Heart left ventricle (tissue), 16 donors: ENCODE measurements around the gene SLC2A10. TPM values are rescaled to one million over a fixed set of nuclear protein-coding genes. Genes with fewer than 3 reads are reported as not detected.

ENCODE experiments used
- ATAC-seq, 4 donors: fragments of 200-7000 bp; cut with Tn5 transposase; one replicate each; pipeline ENCODE4 v1.9.1; 2020 to 2022; ENCODE audit warnings: moderate library complexity in 4 of 4, mild to moderate bottlenecking in 3 of 4, moderate number of reproducible peaks in 1 of 4
- DNase-seq, 5 donors: peaks; one replicate each; pipeline ENCODE4 v3.0.0-alpha.2; 2020
- H3K27ac ChIP-seq, 12 donors: fragments of 200-600 bp; sonication (generic) in 4 of 12; one replicate each; pipeline versions ENCODE4 v1.5.0 to v1.8.0; 2016 to 2022; ENCODE audit warnings: mild to moderate bottlenecking in 2 of 12
- H3K27me3 ChIP-seq, 9 donors: fragments of 200-600 bp; sonication (generic) in 2 of 9; one replicate each; pipeline versions ENCODE4 v1.5.1 to v1.8.0; 2016 to 2022; ENCODE audit warnings: mild to moderate bottlenecking in 3 of 9
- H3K36me3 ChIP-seq, 9 donors: fragments of 200-600 bp; sonication (generic) in 2 of 9; one replicate each; pipeline versions ENCODE4 v1.5.0 to v1.8.0; 2018 to 2022; ENCODE audit warnings: mild to moderate bottlenecking in 2 of 9
- H3K4me1 ChIP-seq, 12 donors: fragments of 200-600 bp; sonication (generic) in 4 of 12; one replicate each; pipeline versions ENCODE4 v1.5.0 to v1.8.0; 2016 to 2022; ENCODE audit warnings: mild to moderate bottlenecking in 3 of 12
- H3K4me3 ChIP-seq, 12 donors: fragments of 200-600 bp; sonication (generic) in 4 of 12; one replicate each; pipeline versions ENCODE4 v1.5.0 to v1.8.0; 2017 to 2022; ENCODE audit warnings: mild to moderate bottlenecking in 9 of 12, moderate library complexity in 4 of 12
- H3K9me3 ChIP-seq, 12 donors: fragments of 200-600 bp; sonication (generic) in 4 of 12; one replicate each; pipeline versions ENCODE4 v1.5.0 to v1.8.0; 2016 to 2022; ENCODE audit warnings: mild to moderate bottlenecking in 1 of 12
- POLR2A ChIP-seq, 2 donors: fragments of 450-650 bp; IDR thresholded peaks; one replicate each; pipeline ENCODE4 v1.6.1; 2017; ENCODE audit warnings: antibody characterized with exemption in 2 of 2, mild to moderate bottlenecking in 2 of 2, moderate library complexity in 2 of 2
- WGBS, 4 donors: extraction: QIAGEN DNeasy Blood & Tissue Kit in 2 of 4; methylation state at CpG; one replicate each; pipeline versions ENCODE4 v1.1.5 to v1.1.7; 2013 to 2018; 5-methylcytosine and 5-hydroxymethylcytosine counted together
- intact Hi-C, 10 donors: fragments of 100-400 bp; cut with DNase I; formaldehyde crosslinking; loops; one replicate each; pipeline versions ENCODE4 v1.11.1 to v1.14.2; 2022
- polyA plus RNA-seq, 2 donors: library from polyadenylated mRNA; stranded (reverse); fragments of 200-250 nt; gene quantifications; one replicate each; pipeline ENCODE4 v1.2.3, GENCODE V29; 2013
- total RNA-seq, 9 donors: library from RNA; depleted of rRNA in 2 of 9; stranded (reverse); fragments of >200 nt in 2 of 9; fragmentation: NEBNext Ultra II Directional in 3 of 9; extraction: Animal tissue kit (Norgen Biotek cat#: 25700) in 3 of 9; gene quantifications; one replicate each; pipeline versions ENCODE4 v1.1.0 to v1.2.4, GENCODE V29; 2016 to 2023
- TF ChIP-seq, protein P1 (sequence below), 12 donors: fragments of 200-600 bp; sonication (generic) in 4 of 12; IDR thresholded peaks; one replicate each; pipeline versions ENCODE4 v1.5.0 to v1.8.0; 2018 to 2022; ENCODE audit warnings: antibody characterized with exemption in 12 of 12, mild to moderate bottlenecking in 5 of 12
- donor health status: ischemic (EF 13 %, LVEDD 7.1; RV severe dilation, severe dysfunction).
- donor health status: healthy with polysubstance abuse.
- donor health status: DM: no; HTN: yes; CAD: no.
- donor health status: DM: no; HTN: no; CAD: no.
- donor health status: ischemic (EF 25% LVEDD 6.9; RV normal size, moderate dysfunction).
- donor health status: ischemic (EF 25% LVEDD 5.7; RV mildly dilated, moderate dysfunction).
- donor health status: healthy.
- donor health status: DM: yes; HTN: yes; CAD: no.
- donor health status: ischemic (EF 35%, LVEDD 5.7; RV mildly dilated, moderate dysfunction).
- donor health status: nonischemic (EF 11% LVEDD 7.7; RV severe dilation, severe dysfunction).
- donor health status: DM: yes; HTN: yes; CAD: no.
- donor health status: PGD.
- donor health status: ischemic (EF 29% LVEDD 5.4; RV normal size, mild dysfunction).
- donor health status: nonischemic (EF 23%, LVEDD 6.1; RV moderate dilation, normal function).

The SLC2A10 gene
- total and polyA plus RNA-seq, 11 donors: 1.4 to 6.3 (median 2.8) TPM

- H3K27me3 ChIP-seq: peaks cover 0 to 7% (median 0%) of the 10 kb centered on the region in 9 donors
- ATAC-seq (peak in 3 of 4 donors; percentile 42 to 54 (median 51)), DNase-seq (peak in 4 of 5 donors; percentile 10 to 40 (median 38))
- WGBS, 4 donors: 46 to 51% (median 48%) methylated on average over 17 of the region's 17 CpGs
- no peaks in the 10 kb centered on the region for H3K36me3 ChIP-seq
- H3K27ac ChIP-seq: no peak overlapping the region
- no peak overlapping the region for H3K4me3 ChIP-seq
- TF ChIP-seq POLR2A (IDR thresholded peaks at IDR 0.05): no peak
- TF ChIP-seq, protein P1, sequence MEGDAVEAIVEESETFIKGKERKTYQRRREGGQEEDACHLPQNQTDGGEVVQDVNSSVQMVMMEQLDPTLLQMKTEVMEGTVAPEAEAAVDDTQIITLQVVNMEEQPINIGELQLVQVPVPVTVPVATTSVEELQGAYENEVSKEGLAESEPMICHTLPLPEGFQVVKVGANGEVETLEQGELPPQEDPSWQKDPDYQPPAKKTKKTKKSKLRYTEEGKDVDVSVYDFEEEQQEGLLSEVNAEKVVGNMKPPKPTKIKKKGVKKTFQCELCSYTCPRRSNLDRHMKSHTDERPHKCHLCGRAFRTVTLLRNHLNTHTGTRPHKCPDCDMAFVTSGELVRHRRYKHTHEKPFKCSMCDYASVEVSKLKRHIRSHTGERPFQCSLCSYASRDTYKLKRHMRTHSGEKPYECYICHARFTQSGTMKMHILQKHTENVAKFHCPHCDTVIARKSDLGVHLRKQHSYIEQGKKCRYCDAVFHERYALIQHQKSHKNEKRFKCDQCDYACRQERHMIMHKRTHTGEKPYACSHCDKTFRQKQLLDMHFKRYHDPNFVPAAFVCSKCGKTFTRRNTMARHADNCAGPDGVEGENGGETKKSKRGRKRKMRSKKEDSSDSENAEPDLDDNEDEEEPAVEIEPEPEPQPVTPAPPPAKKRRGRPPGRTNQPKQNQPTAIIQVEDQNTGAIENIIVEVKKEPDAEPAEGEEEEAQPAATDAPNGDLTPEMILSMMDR (IDR thresholded peaks at IDR 0.05): peak; percentile 82 to 95 (median 90)
- H3K9me3 ChIP-seq: no peaks in the 10 kb centered on the region
- intact Hi-C loops: loop anchor here (1.0 to 10.0 kb wide), 13 partner anchors 77 to 1857 kb away; no protein-coding TSS in a partner anchor
- H3K4me1 ChIP-seq: peaks cover 0 to under 1% (median 0%) of the 10 kb centered on the region in 12 donors
These were observed 48.6 kb downstream of the SLC2A10 start for GRCh38 chr20:46757754-46758678.

- no peak overlapping the region for H3K4me3 ChIP-seq
- no peak for ATAC-seq
- no peaks in the 10 kb centered on the region for H3K36me3 ChIP-seq
- TF ChIP-seq, protein P1 (IDR thresholded peaks at IDR 0.05): no peak
- TF ChIP-seq POLR2A (IDR thresholded peaks at IDR 0.05): no peak
- intact Hi-C loops: loop anchor here in 9 of 10 donors (1.0 to 10.0 kb wide), 13 partner anchors 76 to 1856 kb away; no protein-coding TSS in a partner anchor
- DNase-seq: no peak
- 86 to 91% (median 89%) methylated on average over 6 of the region's 6 CpGs for WGBS, 4 donors
- H3K27me3 ChIP-seq: peaks cover 0 to 7% (median 0%) of the 10 kb centered on the region in 9 donors
- H3K27ac ChIP-seq: no peak overlapping the region
- no peaks in the 10 kb centered on the region for H3K4me1 ChIP-seq
- H3K9me3 ChIP-seq: no peaks in the 10 kb centered on the region
These were observed 49.6 kb downstream of the SLC2A10 start for GRCh38 chr20:46758929-46759669.

GRCh38 chr20:46761566-46761965, 52.1 kb downstream of the SLC2A10 start:
- H3K9me3 ChIP-seq: no peaks in the 10 kb centered on the region
- no peak for TF ChIP-seq POLR2A (IDR thresholded peaks at IDR 0.05)
- TF ChIP-seq, protein P1 (IDR thresholded peaks at IDR 0.05): no peak
- DNase-seq: no peak
- ATAC-seq: no peak
- intact Hi-C loops: no loop called here
- no peak overlapping the region for H3K27ac ChIP-seq
- H3K36me3 ChIP-seq: no peaks in the 10 kb centered on the region
- no peak overlapping the region for H3K4me3 ChIP-seq
- H3K27me3 ChIP-seq: peaks cover 0 to 19% (median 0%) of the 10 kb centered on the region in 9 donors
- no peaks in the 10 kb centered on the region for H3K4me1 ChIP-seq
- WGBS, 4 donors: 83 to 90% (median 89%) methylated on average over 4 to 9 of the region's 9 CpGs

GRCh38 chr20:46764068-46764467, 54.6 kb downstream of the SLC2A10 start:
- Histone ChIP-seq H3K4me3 (no peak overlapping the region), H3K36me3 (no peaks in the 10 kb centered on the region), H3K9me3 (no peaks in the 10 kb centered on the region), H3K27me3 (peaks cover 0 to 19% (median 0%) of the 10 kb centered on the region in 9 donors), H3K27ac (no peak overlapping the region), H3K4me1 (no peaks in the 10 kb centered on the region)
- ATAC-seq (no peak), DNase-seq (no peak)
- 73 to 87% (median 82%) methylated on average over 4 of the region's 4 CpGs for WGBS, 4 donors
- intact Hi-C loops: no loop called here
- no peak for TF ChIP-seq POLR2A (IDR thresholded peaks at IDR 0.05)
- TF ChIP-seq, protein P1 (IDR thresholded peaks at IDR 0.05): no peak
